ENCODE data around the gene TRABD2B.

DNA sequence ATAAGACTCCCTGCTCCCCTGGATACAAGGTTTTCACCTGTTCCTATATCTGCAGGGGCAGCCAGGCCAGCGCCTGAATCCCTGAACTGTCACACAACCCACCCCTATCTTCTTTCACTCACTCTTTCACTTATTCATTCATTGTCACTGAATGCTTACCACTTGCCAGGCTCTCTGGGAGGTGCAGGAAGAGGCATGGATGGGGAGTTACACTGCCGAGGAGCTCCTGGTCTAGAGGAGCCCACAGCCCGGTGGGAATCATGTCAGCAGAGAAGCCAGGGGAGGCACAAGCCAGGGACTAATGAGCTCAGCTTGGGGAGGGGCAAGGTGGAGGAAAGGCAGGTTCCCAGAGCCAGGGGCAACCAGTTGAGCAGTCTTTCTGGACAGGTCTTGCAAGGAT lies 155.8 kb downstream of the TRABD2B start:
- TF ChIP-seq POLR2A (IDR thresholded peaks at IDR 0.05): no peak
- TF ChIP-seq, protein P1, sequence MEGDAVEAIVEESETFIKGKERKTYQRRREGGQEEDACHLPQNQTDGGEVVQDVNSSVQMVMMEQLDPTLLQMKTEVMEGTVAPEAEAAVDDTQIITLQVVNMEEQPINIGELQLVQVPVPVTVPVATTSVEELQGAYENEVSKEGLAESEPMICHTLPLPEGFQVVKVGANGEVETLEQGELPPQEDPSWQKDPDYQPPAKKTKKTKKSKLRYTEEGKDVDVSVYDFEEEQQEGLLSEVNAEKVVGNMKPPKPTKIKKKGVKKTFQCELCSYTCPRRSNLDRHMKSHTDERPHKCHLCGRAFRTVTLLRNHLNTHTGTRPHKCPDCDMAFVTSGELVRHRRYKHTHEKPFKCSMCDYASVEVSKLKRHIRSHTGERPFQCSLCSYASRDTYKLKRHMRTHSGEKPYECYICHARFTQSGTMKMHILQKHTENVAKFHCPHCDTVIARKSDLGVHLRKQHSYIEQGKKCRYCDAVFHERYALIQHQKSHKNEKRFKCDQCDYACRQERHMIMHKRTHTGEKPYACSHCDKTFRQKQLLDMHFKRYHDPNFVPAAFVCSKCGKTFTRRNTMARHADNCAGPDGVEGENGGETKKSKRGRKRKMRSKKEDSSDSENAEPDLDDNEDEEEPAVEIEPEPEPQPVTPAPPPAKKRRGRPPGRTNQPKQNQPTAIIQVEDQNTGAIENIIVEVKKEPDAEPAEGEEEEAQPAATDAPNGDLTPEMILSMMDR (IDR thresholded peaks at IDR 0.05): no peak
